Endometrial microvascular endothelial cells (primary cell): ENCODE measurements around the gene FBXO42. TPM values are rescaled to one million over a fixed set of nuclear protein-coding genes. Genes with fewer than 3 reads are reported as not detected.

Experiments used
- in situ Hi-C: cut with HindIII; loops from 2 replicates; pipeline ENCODE4 v1.10.0; 2017; ENCODE audit warnings: low sequenced_read_pairs, low pct_unique_long_range_greater_than_20kb; ENCODE audit errors: inconsistent ontology term
- total RNA-seq: library from RNA; depleted of rRNA; stranded (reverse); fragments of >200 nt; gene quantifications from one replicate; pipeline ENCODE4 v1.2.3, GENCODE V29; 2015; ENCODE audit errors: inconsistent ontology term

The FBXO42 gene
- total RNA-seq, 1 donor from 2014 or later: 21.1 TPM

DNA sequence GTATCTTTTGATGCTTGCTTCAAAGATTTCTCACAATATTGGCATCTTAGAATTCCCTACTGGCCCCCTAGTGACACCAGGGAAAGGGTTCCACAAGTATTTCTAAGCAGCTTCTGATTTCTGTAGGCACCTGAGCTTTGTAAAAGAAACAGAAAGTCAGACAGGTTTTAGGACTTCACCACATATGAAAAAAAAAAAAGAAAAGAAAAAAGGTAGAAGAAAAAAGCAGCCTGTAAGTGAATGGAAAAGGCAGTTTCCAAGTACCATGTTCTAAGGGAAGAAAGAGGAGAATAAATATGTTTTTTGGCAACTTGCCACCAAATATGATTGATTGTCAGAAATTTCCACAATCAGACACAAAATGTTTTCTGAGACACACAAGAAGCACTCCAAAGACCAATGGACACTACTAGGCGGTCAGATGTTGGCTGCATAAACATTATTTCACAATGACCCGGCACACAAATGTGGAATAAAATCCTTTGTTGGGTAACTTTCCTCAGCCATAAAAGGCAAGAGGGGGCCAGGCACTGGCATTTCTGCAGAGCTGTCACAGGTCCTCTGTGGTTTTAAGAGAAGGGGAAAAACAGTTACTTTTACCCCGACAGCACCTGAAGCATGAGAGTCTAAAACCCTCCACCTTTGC, 102.6 kb downstream of the FBXO42 start:
- in situ Hi-C loops: loop anchor here (25.0 kb wide), 1 partner anchor 113 kb away; the partner anchor contains the start of genes FBXO42 and SZRD1

DNA sequence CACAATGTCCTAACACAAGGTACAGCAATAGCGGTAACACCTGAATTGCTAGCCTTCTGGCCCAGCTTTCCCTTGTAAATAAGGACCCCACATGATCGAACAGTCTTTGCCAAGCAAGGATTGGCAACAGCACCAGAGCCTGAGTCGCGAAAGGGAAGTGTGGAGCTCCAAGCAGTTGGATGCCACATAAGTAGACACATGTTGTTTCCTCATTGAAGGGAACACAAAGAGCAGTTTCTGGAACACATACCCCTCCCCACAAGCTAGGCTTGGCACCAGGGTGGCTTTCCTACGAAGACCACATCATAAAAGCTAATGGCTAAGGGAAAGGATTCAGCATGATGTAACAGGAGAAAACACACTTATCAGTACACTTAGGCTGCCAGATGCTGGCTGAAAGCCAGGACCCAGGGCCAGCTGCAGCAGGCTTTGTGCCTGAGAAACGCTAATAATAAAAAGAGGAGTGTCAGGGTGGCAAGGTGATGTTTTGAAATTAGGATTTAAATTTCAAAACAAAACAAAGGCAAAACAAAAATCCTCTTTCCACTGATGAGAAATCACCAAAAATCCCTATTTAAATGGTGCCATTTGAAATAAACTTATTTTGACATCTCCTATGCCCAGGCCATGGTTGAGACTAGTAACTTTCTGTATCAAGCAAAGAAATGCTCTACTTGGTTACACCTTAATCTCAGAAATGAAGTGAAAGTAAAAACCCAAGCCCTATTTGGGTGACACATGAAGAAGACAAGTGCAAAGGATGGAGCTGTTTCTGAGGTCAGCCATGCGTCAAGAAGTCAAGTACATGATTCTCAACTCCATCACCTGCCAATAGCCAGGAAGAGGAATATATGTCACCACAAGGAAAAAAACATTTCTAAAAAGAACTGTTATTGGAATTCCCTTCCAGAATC, 103.4 kb downstream of the FBXO42 start:
- in situ Hi-C loops: loop anchor here (25.0 kb wide), 1 partner anchor 113 kb away; the partner anchor contains the start of genes FBXO42 and SZRD1

DNA sequence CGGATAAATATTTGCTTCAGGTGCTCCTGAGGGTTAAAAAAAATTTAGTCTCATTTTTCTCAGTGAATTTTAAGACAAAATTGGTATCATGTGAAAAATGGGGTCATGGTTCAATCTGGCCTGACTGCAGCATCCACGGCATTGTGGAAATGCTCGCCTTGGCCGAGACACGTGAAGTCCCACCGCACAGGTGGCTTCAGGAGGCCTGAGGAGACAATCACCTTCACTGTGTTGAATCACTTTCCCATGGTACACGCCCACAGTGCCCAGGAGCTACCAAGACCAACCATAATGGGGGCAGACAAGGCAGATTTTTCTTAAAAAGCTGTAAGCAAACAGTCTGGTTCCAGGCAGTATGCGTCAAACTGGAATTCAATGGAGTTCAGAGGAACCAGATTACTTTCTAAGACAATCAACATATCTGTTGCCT, 104.3 kb downstream of the FBXO42 start:
- in situ Hi-C loops: loop anchor here (25.0 kb wide), 1 partner anchor 114 kb away; the partner anchor contains the start of genes FBXO42 and SZRD1

DNA sequence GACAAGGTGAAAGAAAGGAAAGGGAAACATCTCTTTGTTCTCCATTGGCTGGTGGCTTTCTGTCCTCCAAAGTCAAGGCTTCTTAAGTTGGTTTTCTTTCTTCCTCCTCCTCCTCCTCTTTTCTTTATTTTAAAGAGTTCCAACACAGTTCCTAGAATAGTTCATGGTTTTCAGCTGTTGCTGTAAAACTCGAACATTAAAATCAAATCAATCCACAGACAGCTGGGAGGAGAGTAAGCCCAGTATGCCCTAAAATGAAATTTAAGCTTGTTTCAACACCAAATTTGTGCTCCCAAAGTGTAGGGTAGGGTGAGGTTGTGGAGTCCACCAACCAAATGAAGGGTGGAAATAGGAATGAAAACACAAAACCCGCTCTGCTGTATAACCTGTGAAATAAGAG, 104.8 kb downstream of the FBXO42 start:
- in situ Hi-C loops: loop anchor here (25.0 kb wide), 1 partner anchor 115 kb away; the partner anchor contains the start of genes FBXO42 and SZRD1

DNA sequence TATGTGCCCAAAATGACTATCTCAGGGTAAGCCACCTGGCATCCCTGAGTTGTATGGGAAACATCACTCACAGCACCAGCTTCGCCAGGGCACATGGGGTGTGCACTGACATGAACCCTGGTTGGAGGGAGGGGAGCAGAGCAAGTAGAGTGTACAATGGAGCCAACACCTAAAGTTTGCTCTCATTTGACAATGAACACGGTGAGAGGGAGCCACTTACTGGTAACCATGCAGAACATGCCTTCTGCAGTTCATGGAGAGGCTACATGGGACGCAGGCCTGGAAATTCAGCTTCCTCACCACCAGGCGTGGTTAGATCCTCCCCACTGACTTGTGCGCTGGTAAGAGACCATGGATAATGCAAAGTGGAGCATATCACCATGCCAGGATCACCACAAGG, 105.3 kb downstream of the FBXO42 start:
- in situ Hi-C loops: loop anchor here (25.0 kb wide), 1 partner anchor 115 kb away; the partner anchor contains the start of genes FBXO42 and SZRD1

DNA sequence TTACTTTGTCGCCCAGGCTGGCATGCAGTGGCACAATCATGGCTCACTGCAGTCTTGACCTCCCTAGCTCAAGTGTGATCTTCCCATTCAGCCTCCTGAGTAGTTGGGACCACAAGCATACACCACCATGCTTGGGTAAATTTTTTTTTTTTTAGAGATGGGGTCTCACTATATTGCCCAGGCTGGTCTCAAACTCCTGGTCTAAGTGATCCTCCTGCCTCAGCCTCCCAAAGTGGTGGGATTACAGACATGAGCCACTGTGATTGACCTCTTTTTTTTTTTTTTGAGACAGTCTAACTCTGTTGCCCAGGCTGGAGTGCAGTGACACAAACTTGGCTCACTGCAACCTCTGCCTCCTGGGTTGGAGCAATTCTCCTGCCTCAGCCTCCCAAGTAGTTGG, 106.0 kb downstream of the FBXO42 start:
- in situ Hi-C loops: loop anchor here (25.0 kb wide), 1 partner anchor 116 kb away; the partner anchor contains the start of genes FBXO42 and SZRD1

DNA sequence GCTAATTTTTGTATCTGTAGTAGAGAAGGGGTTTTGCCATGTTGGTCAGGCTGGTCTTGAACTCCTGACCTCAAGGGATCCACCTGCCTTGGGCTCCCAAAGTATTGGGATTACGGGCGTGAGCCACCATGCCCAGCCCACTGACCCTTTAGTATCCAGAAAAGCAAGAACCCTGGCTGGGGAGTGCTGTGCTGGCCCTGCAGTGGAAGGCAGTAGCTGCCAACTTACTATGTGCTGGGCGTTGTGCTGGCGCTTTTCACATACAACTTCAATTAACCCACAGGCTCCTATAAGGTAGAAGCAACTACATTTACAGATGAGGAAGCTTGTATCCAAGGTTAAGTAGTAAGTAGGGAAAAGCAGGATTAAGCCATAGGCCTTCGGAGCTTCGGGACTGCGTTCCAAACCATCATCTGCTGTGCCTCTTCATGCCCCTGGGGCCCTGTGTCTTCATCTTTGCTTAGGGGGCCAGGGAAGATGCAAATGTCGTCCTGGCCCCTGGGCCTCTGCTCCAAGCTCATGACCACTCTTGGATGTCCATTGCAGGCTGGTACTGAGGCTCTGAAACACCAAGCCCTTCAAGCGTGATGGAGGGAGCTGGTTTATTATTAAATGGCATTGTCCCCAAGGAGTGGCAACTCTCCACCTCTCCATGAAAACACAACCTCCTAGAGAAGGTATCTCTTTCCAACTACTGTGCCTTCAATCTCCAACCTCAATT, 106.6 kb downstream of the FBXO42 start:
- in situ Hi-C loops: loop anchor here (25.0 kb wide), 1 partner anchor 117 kb away; the partner anchor contains the start of genes FBXO42 and SZRD1

DNA sequence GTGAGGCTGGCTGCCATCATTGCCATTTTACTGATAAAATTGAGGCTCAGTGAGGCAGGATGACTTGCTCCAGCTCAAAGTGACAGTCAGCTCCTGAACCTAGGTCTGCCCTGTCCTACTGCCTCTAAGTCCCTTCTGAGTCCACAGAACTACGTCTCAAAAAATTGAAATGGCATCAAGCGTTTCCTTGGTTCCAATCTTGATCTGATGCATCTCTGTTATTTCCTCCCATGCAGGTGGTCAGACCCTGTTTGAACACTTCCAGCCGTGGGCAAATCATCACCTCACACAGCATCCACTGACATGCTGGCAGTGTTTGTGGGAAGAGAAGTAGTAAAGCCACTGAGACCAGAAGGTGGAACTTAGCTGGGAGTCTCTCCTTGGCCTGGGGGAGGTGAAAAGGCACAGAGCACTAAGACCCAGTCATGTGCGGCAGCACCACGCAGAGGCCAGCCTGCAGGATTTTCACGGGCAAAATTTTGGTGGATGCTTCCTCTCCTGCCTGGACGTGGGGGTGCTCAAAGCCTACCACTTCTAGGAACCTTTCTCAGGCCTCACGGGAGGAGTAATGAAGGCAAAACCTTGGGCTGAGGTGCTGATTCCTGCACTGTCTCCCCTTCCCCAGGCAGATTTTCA, 107.5 kb downstream of the FBXO42 start:
- in situ Hi-C loops: loop anchor here (25.0 kb wide), 1 partner anchor 118 kb away; the partner anchor contains the start of genes FBXO42 and SZRD1

DNA sequence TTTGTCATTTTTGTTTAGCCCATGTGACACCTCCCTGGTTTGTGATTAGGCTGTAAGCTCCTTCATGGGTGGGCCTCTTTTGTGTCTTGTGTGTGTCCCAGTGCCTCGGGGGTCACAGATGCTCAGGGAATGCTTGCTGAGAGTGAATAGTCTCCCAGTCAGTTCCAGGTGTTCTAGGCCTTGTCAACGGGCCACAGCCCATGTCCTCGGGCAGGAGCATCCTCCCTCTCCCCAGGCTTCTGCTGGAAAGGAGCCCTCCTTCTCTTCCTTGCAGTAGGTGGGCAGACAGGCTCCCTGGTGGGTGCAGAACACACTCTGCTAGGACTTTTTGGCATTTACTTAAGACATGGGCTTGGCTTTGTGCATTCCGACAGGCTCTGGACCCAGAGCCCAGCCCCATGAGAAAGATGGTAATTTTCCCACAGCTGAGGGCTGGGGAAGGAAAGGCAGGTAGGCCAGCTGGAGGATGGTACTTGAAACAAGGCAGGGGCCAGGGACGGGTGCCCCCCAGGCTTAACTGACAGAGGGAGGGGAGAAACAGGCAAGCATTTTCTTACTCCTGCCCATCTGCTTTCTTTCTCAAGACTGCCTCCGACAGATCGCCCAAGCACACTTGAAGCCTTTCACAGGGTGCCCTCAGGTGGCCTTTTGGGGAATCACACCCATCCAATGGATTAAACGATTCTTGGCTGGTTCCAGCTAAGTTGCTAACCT, 108.2 kb downstream of the FBXO42 start:
- in situ Hi-C loops: loop anchor here (25.0 kb wide), 1 partner anchor 118 kb away; the partner anchor contains the start of genes FBXO42 and SZRD1

DNA sequence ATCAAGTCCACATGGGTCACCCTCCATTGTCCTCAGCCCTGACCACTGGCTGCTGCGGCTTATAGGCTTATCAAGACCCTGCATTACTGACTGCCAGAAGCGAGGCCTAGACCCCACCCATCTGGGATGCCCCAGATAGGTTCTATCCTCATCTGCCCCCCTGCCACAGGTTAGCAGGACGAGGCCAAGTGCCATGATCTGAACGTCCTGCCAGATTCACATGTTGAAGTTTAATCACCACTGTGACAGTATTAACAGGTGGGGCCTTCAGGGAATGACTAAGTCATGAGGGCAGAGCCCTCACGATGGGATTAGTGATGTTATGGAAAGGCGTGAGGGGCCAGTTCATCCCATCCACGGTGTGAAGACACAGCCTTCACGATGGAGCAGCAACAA, 109.1 kb downstream of the FBXO42 start:
- in situ Hi-C loops: loop anchor here (25.0 kb wide), 1 partner anchor 119 kb away; the partner anchor contains the start of genes FBXO42 and SZRD1

DNA sequence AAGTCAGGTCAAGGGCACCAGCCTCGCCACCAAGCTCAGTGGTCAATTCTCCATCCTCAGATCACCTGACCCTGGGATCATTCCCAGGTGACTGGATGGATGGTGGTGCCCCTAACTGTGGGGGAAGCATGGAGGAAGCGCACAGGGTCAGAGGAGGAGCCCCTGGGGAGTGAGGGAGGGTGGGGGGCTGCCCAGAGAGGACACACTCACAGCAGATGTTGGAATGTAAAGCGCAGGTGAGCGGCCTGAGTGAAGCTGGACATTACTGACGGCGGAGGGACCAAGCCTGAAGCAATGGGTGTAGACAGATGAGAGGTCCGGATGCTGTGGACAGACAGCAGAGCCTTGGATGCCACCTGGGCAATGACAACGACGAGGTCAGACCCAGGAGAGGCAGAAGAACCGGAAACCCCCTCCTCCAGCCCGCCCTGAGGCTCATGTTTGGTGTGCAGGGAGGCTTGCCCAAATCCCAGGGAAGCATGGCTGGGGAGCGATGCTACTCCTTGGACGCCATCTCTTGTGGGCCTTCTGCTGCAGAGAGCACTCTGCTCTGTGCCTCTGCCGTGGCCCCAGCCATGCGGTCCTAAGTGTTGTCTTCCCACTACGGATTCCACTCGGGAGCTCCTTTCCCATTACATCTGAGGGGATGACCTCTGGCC, 109.6 kb downstream of the FBXO42 start:
- in situ Hi-C loops: loop anchor here (25.0 kb wide), 1 partner anchor 120 kb away; the partner anchor contains the start of genes FBXO42 and SZRD1

DNA sequence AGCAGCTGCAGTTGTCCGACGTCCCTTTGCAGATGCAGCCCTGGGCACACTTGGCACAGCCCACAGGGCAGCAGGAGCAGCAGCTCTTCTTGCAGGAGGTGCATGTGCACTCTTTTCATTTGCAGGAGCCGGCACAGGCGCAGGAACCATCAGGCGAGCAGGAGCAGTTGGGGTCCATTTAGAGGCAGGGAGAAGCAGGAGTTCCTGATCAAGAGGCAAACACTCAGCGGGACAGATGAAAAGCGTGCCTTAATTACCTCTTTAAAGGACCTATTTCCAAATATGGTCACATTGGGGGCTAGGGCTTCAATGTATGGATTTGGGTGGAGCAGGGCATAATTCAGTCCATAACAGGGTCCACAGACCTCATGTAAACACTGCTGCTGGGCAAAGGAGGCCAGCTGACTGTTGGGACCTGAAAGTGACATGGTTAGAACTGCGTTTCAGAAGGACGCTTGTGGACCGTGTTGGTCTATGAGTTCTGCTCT, 111.0 kb downstream of the FBXO42 start:
- in situ Hi-C loops: loop anchor here (25.0 kb wide), 1 partner anchor 121 kb away; the partner anchor contains the start of genes FBXO42 and SZRD1

DNA sequence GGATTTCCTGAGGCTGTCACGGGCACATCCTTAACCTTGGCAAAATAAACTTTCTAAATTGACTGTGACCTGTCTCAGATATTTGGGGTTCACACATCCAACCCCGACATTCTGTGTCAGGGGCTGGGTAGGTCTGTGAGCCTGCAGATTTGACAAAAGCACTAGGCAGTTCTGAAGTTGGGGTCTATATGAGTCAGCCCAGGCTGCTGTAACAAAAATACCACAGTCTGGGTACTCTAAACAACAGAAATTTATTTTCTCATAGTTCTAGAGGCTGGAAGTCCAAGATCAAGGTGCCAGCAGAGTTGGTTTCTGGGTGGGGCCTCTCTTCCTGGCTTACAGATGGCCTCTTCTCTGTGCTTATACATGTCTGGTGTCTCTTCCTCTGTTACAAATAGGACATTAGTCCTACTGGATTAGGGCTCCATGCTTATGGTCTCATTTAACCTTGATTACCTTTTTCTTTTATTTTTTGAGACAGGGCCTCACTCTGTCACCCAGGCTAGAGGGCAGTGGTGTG, 112.2 kb downstream of the FBXO42 start:
- in situ Hi-C loops: loop anchor here (25.0 kb wide), 1 partner anchor 122 kb away; the partner anchor contains the start of genes FBXO42 and SZRD1

DNA sequence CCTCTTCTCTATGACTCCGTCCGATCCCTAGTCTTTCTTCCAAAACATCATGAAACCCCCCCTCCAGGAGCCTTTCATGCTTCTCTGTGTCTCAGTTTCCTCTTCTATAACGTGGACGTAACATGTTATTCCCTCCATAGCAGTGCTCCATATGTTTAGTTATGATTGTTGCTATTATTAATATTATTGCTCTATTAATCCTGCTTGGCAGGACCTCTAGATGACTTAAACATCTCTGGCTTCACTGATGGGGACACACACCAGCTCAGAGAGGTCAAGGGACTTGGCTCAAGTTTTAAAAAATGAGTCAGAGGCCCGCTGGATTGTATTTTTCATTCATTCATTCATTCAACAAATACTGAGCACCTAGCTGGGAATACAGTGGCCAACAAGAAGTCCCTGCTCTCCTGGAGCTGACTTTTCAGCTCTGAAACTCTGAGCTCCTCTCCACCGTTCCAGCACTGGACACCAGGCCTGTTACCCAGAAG, 114.9 kb downstream of the FBXO42 start:
- in situ Hi-C loops: loop anchor here (25.0 kb wide), 1 partner anchor 125 kb away; the partner anchor contains the start of genes FBXO42 and SZRD1

DNA sequence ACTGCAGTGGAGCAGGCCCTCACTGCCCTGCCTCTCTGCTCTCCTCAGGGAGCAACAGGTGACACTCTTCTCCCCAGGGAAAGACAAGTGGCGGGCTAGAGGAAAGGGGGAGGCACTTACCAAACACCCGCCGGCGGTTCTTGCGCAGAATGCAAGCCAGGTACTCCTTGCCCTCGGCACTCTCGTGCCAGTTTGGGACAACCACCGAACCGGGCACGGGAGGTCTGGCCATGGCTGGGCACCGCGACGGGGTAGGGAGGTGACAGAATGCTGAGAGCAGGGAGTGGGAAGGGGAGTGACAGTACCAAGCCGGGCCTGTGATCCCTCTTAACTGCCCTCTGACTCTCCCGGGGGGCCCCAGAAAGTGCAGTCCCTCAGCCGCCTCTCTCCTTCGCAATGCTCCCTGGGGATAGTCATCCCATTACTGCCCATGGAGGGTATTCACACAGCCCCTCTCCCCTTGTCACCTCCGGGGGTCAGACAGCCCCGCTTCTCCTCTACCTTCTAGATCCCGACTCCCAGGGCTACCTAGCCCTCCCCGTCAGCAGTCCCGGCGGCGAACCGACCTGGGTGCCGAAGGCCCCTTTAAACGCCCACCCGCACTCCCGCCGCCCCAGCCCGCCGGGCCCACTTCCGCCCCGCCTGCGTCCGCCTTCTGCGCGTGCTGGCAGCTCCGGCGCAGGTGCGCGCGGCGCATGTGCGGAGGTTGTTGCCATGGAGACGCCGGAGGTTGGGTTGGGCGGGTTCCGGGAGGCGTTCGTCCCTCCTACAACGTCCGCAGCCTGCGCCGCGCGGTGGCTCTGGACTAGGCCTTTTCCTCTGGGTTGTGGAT, 115.6 kb downstream of the FBXO42 start, which contains the start of gene CPLANE2:
Gene CPLANE2 (minus strand): TSS at position 673 of the 832 bp plus-strand sequence. CDS start 441 bp downstream, at position 232.
- in situ Hi-C loops: loop anchor here (25.0 kb wide), 1 partner anchor 126 kb away; the partner anchor contains the start of genes FBXO42 and SZRD1
